Heart left ventricle (tissue), 13 donors: Measurements from ENCODE around the gene S100A3.

Experiments used
- POLR2A ChIP-seq, 2 donors: fragments of 450-650 bp; IDR thresholded peaks; one replicate each; pipeline ENCODE4 v1.6.1; 2017; ENCODE audit warnings: antibody characterized with exemption in 2 of 2, mild to moderate bottlenecking in 2 of 2, moderate library complexity in 2 of 2
- TF ChIP-seq, protein P1 (sequence below), 12 donors: fragments of 200-600 bp; sonication (generic) in 4 of 12; IDR thresholded peaks; one replicate each; pipeline versions ENCODE4 v1.5.0 to v1.8.0; 2018 to 2022; ENCODE audit warnings: antibody characterized with exemption in 12 of 12, mild to moderate bottlenecking in 5 of 12
- donor health status: ischemic (EF 13 %, LVEDD 7.1; RV severe dilation, severe dysfunction).
- donor health status: DM: no; HTN: yes; CAD: no.
- donor health status: DM: no; HTN: no; CAD: no.
- donor health status: ischemic (EF 25% LVEDD 6.9; RV normal size, moderate dysfunction).
- donor health status: ischemic (EF 25% LVEDD 5.7; RV mildly dilated, moderate dysfunction).
- donor health status: ischemic (EF 35%, LVEDD 5.7; RV mildly dilated, moderate dysfunction).
- donor health status: nonischemic (EF 11% LVEDD 7.7; RV severe dilation, severe dysfunction).
- donor health status: DM: yes; HTN: yes; CAD: no.
- donor health status: PGD.
- donor health status: ischemic (EF 29% LVEDD 5.4; RV normal size, mild dysfunction).
- donor health status: nonischemic (EF 23%, LVEDD 6.1; RV moderate dilation, normal function).

DNA sequence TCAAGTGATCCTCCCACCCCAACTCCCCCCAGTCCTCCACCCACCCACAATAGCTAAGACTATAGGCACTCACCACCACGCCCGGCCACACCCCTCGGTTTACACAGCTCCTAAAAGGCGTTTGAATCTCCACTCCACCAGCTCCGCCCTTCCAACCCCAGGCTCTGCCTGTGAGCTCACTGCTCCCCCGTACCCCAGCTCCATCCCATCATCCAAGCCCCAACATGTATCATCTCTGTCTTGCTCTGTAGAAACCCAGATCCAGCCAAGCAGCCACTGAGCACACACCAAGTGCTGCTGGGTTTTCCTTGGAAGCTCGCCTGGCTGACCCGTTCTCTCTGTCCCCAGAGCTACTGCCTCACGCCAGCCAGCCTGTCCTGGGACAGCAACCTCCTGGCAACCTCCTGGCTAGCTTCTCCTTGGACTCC, 28.6 kb upstream of the S100A3 start:
- TF ChIP-seq, protein P1, sequence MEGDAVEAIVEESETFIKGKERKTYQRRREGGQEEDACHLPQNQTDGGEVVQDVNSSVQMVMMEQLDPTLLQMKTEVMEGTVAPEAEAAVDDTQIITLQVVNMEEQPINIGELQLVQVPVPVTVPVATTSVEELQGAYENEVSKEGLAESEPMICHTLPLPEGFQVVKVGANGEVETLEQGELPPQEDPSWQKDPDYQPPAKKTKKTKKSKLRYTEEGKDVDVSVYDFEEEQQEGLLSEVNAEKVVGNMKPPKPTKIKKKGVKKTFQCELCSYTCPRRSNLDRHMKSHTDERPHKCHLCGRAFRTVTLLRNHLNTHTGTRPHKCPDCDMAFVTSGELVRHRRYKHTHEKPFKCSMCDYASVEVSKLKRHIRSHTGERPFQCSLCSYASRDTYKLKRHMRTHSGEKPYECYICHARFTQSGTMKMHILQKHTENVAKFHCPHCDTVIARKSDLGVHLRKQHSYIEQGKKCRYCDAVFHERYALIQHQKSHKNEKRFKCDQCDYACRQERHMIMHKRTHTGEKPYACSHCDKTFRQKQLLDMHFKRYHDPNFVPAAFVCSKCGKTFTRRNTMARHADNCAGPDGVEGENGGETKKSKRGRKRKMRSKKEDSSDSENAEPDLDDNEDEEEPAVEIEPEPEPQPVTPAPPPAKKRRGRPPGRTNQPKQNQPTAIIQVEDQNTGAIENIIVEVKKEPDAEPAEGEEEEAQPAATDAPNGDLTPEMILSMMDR (IDR thresholded peaks at IDR 0.05) = no peak
- TF ChIP-seq POLR2A (IDR thresholded peaks at IDR 0.05) = no peak
